GM12874 (cell line): ENCODE measurements around the gene HAUS8.

ENCODE experiments used
- CTCF ChIP-seq: IDR thresholded peaks from 2 replicates; pipeline ENCODE4 v1.5.1; 2011; ENCODE audit warnings: low read depth, mild to moderate bottlenecking, control low read depth, low read length, moderate library complexity; ENCODE audit not compliant: insufficient read depth

The HAUS8 gene

GRCh38 chr19:17077447-17078028, 2.3 kb upstream of the HAUS8 start:
- no peak for TF ChIP-seq CTCF

- TF ChIP-seq CTCF, result no peak
Measured at GRCh38 chr19:17076543-17076991, 1.3 kb upstream of the HAUS8 start.

- no peak for TF ChIP-seq CTCF
Measured at GRCh38 chr19:17075864-17076542, 751 bp upstream of the HAUS8 start.

GRCh38 chr19:17074634-17075034, 618 bp downstream of the HAUS8 start:
- no peak for TF ChIP-seq CTCF

- no peak for TF ChIP-seq CTCF
Measured at GRCh38 chr19:17073869-17074633, 1.2 kb downstream of the HAUS8 start.

GRCh38 chr19:17070912-17071311, 4.3 kb downstream of the HAUS8 start:
- no peak for TF ChIP-seq CTCF

GRCh38 chr19:17070421-17070820, 4.8 kb downstream of the HAUS8 start:
- no peak for TF ChIP-seq CTCF
